Adrenal gland (tissue), 5 donors: ENCODE results near the gene NINJ1.

Source experiments
- CTCF ChIP-seq, 6 experiments: fragments of 450-650 bp in 4 of 6; fragments of 200-600 bp in 2 of 6; sonication (generic) in 1 of 6; IDR thresholded peaks; 1 replicate in 5 of 6; 2 replicates in 1 of 6; pipeline versions ENCODE4 v1.5.1 to v1.8.0; 2016 to 2021; ENCODE audit warnings: antibody characterized with exemption in 6 of 6, mild to moderate bottlenecking in 2 of 6, moderate library complexity in 1 of 6
- POLR2A ChIP-seq, 2 donors: fragments of 450-650 bp; IDR thresholded peaks; one replicate each; pipeline ENCODE4 v1.6.1; 2017; ENCODE audit warnings: antibody characterized with exemption in 2 of 2, mild to moderate bottlenecking in 2 of 2, moderate library complexity in 1 of 2
- donor health status: DM: no; HTN: no; CAD: no.

- TF ChIP-seq POLR2A (IDR thresholded peaks at IDR 0.05) = peak in 1 of 2 donors; percentile 53
- TF ChIP-seq CTCF (IDR thresholded peaks at IDR 0.05) = no peak
Observed at GRCh38 chr9:93098236-93098946, 35.7 kb downstream of the NINJ1 start.
